Activated effector memory CD4-positive, alpha-beta T cell treated with anti-CD3 and anti-CD28 coated beads, Interleukin-2, amount 50 U/mL, for 16 hours (primary cell): ENCODE results near the gene NEK2.
"Not testable (repeated sequence)": the region's sequence is repeated elsewhere in the genome, so short reads cannot be mapped to it uniquely, and the experiment has no call there.

Experiments
- DNase-seq: peaks from one replicate; pipeline ENCODE4 v3.0.0-alpha.2; 2020

Gene NEK2

GRCh38 chr1:211631168-211631567, 44.3 kb downstream of the NEK2 start:
- no peak for DNase-seq

- no peak for DNase-seq
Observed at GRCh38 chr1:211630236-211631081, 45.0 kb downstream of the NEK2 start.

GRCh38 chr1:211628417-211628816, 47.0 kb downstream of the NEK2 start:
- DNase-seq, result no peak

GRCh38 chr1:211627259-211627658, 48.2 kb downstream of the NEK2 start:
- DNase-seq, result no peak

GRCh38 chr1:211625866-211626265, 49.6 kb downstream of the NEK2 start:
- not testable (repeated sequence) for DNase-seq

- DNase-seq, result no peak
Observed at GRCh38 chr1:211625040-211625439, 50.4 kb downstream of the NEK2 start.

GRCh38 chr1:211623515-211623914, 51.9 kb downstream of the NEK2 start:
- no peak for DNase-seq

- no peak for DNase-seq
Observed at GRCh38 chr1:211621447-211622198, 53.8 kb downstream of the NEK2 start.

- no peak for DNase-seq
Observed at GRCh38 chr1:211620097-211620496, 55.3 kb downstream of the NEK2 start.

- no peak for DNase-seq
Observed at GRCh38 chr1:211619033-211619996, 56.1 kb downstream of the NEK2 start.

- no peak for DNase-seq
Observed at GRCh38 chr1:211616965-211617297, 58.5 kb downstream of the NEK2 start.

GRCh38 chr1:211616231-211616964, 59.0 kb downstream of the NEK2 start:
- DNase-seq, result no peak

- no peak for DNase-seq
Observed at GRCh38 chr1:211614615-211615014, 60.8 kb downstream of the NEK2 start.

- no peak for DNase-seq
Observed at GRCh38 chr1:211613951-211614350, 61.5 kb downstream of the NEK2 start.

- no peak for DNase-seq
Observed at GRCh38 chr1:211613108-211613947, 62.1 kb downstream of the NEK2 start.

- no peak for DNase-seq
Observed at GRCh38 chr1:211612786-211613107, 62.7 kb downstream of the NEK2 start.
